Esophagus muscularis mucosa (tissue), 4 donors: Measurements from ENCODE around the gene ATP10A.

Experiments
- CTCF ChIP-seq, 3 experiments: fragments of 200-600 bp in 2 of 3; fragments of 450-650 bp in 1 of 3; sonication (generic) in 2 of 3; IDR thresholded peaks; one replicate each; pipeline ENCODE4 v1.5.1; 2017 to 2019; ENCODE audit warnings: antibody characterized with exemption in 3 of 3, mild to moderate bottlenecking in 2 of 3, moderate library complexity in 1 of 3
- EP300 ChIP-seq: sonication (generic); formaldehyde crosslinking; IDR thresholded peaks from one replicate; pipeline ENCODE4 v1.6.1; 2017; ENCODE audit warnings: antibody characterized with exemption
- POLR2A ChIP-seq: fragments of 450-650 bp; IDR thresholded peaks from one replicate; pipeline ENCODE4 v1.6.1; 2017; ENCODE audit warnings: antibody characterized with exemption, moderate library complexity, mild to moderate bottlenecking, low read depth
- POLR2AphosphoS5 ChIP-seq, 2 donors: sonication (generic); formaldehyde crosslinking; IDR thresholded peaks; one replicate each; pipeline ENCODE4 v1.6.1; 2017; ENCODE audit warnings: antibody characterized with exemption in 2 of 2

- TF ChIP-seq POLR2A (no peak), CTCF (IDR thresholded peaks at IDR 0.05) (no peak), POLR2AphosphoS5 (IDR thresholded peaks at IDR 0.05) (no peak), EP300 (no peak)
These were observed 14.8 kb downstream of the ATP10A start for GRCh38 chr15:25848325-25848724.
